ACC112 (cell line): ENCODE measurements around the gene CSH1.
"Not testable (repeated sequence)": the region's sequence is repeated elsewhere in the genome, so short reads cannot be mapped to it uniquely, and the experiment has no call there.

ENCODE experiments used
- H2AFZ ChIP-seq: fragments of 200-600 bp; sonication (generic); one replicate; pipeline ENCODE4 v1.6.0; 2017; ENCODE audit warnings: antibody characterized with exemption, low read length; ENCODE audit not compliant: unreplicated experiment
- H3K27ac ChIP-seq: fragments of 200-600 bp; sonication (generic); 2 replicates; pipeline ENCODE4 v1.5.1; 2014; ENCODE audit warnings: low read depth, mild to moderate bottlenecking, antibody characterized with exemption, low read length, moderate library complexity
- H3K27me3 ChIP-seq: fragments of 200-600 bp; sonication (generic); 2 replicates; pipeline ENCODE4 v1.6.1; 2014; ENCODE audit warnings: mild to moderate bottlenecking, antibody characterized with exemption, low read length, moderate library complexity, mixed read lengths; ENCODE audit not compliant: insufficient read depth
- H3K36me3 ChIP-seq: fragments of 200-600 bp; sonication (generic); 2 replicates; pipeline ENCODE4 v1.6.1; 2016; ENCODE audit warnings: mild to moderate bottlenecking, antibody characterized with exemption, low read length, moderate library complexity, mixed read lengths; ENCODE audit not compliant: insufficient read depth
- H3K4me1 ChIP-seq: fragments of 200-600 bp; sonication (generic); one replicate; pipeline ENCODE4 v1.6.1; 2016; ENCODE audit warnings: low read length, mixed read lengths; ENCODE audit not compliant: insufficient read depth, unreplicated experiment, control insufficient read depth
- H3K4me3 ChIP-seq: fragments of 200-600 bp; sonication (generic); 2 replicates; pipeline ENCODE4 v1.5.1; 2014; ENCODE audit warnings: mild to moderate bottlenecking, low read depth, low read length
- H3K79me2 ChIP-seq: fragments of 200-600 bp; sonication (generic); one replicate; pipeline ENCODE4 v1.6.0; 2016; ENCODE audit warnings: low read length; ENCODE audit not compliant: control insufficient read depth, unreplicated experiment, insufficient read depth

CSH1 gene

GRCh38 chr17:63928172-63928666, 31.8 kb upstream of the CSH1 start:
- Histone ChIP-seq H3K79me2 (no peaks in the 10 kb centered on the region), H3K4me1 (no peaks in the 10 kb centered on the region), H3K27me3 (no peaks in the 10 kb centered on the region), H3K36me3 (no peaks in the 10 kb centered on the region), H3K27ac (no peak overlapping the region), H3K4me3 (no peak overlapping the region), H2AFZ (no peak overlapping the region)

GRCh38 chr17:63927464-63928171, 31.2 kb upstream of the CSH1 start:
- Histone ChIP-seq H3K79me2 (no peaks in the 10 kb centered on the region), H3K4me3 (no peak overlapping the region), H2AFZ (no peak overlapping the region), H3K27ac (no peak overlapping the region), H3K4me1 (no peaks in the 10 kb centered on the region), H3K27me3 (no peaks in the 10 kb centered on the region), H3K36me3 (no peaks in the 10 kb centered on the region)

DNA sequence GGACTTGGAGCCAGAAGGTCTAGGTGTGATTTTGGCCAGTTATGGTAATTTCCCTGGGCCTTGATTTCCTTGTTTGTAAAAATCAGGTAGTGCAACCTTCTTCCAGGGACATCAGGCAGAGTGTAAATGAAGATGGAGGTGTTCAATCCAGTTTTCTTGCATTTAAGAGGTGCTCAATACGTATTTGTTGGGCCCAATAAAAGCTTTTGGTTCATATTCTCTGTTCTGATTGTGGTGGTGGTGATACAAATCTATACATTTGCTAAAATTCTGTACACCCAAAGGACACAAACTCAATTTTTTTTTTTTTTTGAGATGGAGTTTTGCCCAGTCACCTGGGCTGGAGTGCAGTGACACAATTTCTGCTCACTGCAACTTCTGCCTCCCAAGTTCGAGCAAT, 29.8 kb upstream of the CSH1 start:
- H2AFZ ChIP-seq = no peak overlapping the region
- no peaks in the 10 kb centered on the region for H3K27me3 ChIP-seq
- no peaks in the 10 kb centered on the region for H3K36me3 ChIP-seq
- no peak overlapping the region for H3K27ac ChIP-seq
- no peak overlapping the region for H3K4me3 ChIP-seq
- H3K79me2 ChIP-seq = no peaks in the 10 kb centered on the region
- no peaks in the 10 kb centered on the region for H3K4me1 ChIP-seq

- Histone ChIP-seq H3K36me3 (no peaks in the 10 kb centered on the region), H2AFZ (no peak overlapping the region), H3K27ac (no peak overlapping the region), H3K27me3 (no peaks in the 10 kb centered on the region), H3K4me3 (no peak overlapping the region), H3K4me1 (no peaks in the 10 kb centered on the region), H3K79me2 (no peaks in the 10 kb centered on the region)
Observed at GRCh38 chr17:63925615-63926014, 29.2 kb upstream of the CSH1 start.

DNA sequence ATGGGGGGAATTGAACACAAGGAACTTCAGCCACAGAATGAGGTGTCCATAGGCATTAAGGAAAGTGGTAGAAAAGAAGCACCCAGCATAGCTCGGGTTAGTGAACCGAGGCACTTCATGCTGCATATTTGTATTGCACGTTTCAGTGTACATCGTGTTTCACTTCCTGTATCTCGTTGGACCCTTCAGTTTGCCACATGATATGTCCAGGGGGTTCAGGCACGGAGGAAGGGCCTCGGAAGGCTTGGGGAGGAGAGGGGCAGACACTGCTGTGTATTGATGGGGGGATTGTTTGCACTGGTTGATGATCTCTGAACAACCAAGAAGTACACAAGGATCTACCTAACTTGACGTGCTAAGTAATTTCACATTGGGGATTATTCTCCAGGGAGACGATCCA, 26.0 kb upstream of the CSH1 start:
- H2AFZ ChIP-seq = not testable (repeated sequence)

DNA sequence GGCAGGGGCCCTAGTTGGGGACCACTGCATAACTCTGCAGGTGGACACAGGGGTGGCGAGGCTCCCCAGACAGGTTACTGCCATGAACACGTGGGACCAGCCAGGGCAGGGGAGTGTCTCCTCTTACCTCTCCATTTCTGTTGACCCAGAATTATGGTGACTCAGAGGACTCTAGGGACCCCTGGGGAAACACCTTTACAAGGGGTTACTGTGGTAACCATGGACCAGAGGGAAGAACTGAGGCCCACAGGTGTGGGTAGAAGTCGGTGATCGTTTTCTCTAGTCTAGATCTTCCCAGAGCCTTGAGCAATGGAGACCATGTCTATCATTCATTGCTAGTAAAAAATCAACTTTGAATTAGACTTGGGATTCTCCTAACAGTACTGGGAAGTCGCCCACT, 24.4 kb upstream of the CSH1 start:
- not testable (repeated sequence) for H3K27ac ChIP-seq, H3K36me3 ChIP-seq, H3K4me1 ChIP-seq, H3K27me3 ChIP-seq, H3K79me2 ChIP-seq, H3K4me3 ChIP-seq, H2AFZ ChIP-seq

More for the DNA sequence above, 26.0 kb upstream of the CSH1 start:
- not testable (repeated sequence) for H3K79me2 ChIP-seq, H3K4me3 ChIP-seq, H3K27ac ChIP-seq, H3K4me1 ChIP-seq, H3K27me3 ChIP-seq, H3K36me3 ChIP-seq

GRCh38 chr17:63920050-63920449, 23.7 kb upstream of the CSH1 start:
- H3K36me3 ChIP-seq, H3K27ac ChIP-seq, H2AFZ ChIP-seq: not testable (repeated sequence)

DNA sequence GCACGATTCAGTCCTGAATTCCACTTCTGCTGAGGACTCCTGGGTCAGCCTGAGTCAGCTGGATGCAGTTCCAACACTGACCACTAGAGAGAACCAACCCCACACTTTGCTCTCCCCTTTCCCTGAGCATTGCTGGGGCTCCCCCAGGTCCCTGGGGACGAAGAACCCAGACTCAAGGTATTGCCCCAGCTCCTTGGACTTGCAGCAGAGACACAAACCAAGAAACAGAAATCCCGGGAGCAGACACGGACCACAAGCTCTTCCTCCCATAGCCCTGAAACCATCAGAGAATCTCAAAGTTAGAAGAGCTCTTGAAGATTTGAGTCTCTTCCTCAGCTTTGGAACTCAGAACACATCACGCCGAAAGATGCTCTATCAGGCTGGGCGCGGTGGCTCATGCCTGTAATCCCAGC, 22.9 kb upstream of the CSH1 start:
- no peak overlapping the region for H2AFZ ChIP-seq
- peaks cover 5% of the 10 kb centered on the region for H3K27me3 ChIP-seq
- H3K4me1 ChIP-seq = no peaks in the 10 kb centered on the region
- no peak overlapping the region for H3K27ac ChIP-seq
- H3K4me3 ChIP-seq = no peak overlapping the region
- no peaks in the 10 kb centered on the region for H3K36me3 ChIP-seq
- no peaks in the 10 kb centered on the region for H3K79me2 ChIP-seq

More at GRCh38 chr17:63920050-63920449, 23.7 kb upstream of the CSH1 start:
- not testable (repeated sequence) for H3K27me3 ChIP-seq, H3K79me2 ChIP-seq, H3K4me1 ChIP-seq, H3K4me3 ChIP-seq

DNA sequence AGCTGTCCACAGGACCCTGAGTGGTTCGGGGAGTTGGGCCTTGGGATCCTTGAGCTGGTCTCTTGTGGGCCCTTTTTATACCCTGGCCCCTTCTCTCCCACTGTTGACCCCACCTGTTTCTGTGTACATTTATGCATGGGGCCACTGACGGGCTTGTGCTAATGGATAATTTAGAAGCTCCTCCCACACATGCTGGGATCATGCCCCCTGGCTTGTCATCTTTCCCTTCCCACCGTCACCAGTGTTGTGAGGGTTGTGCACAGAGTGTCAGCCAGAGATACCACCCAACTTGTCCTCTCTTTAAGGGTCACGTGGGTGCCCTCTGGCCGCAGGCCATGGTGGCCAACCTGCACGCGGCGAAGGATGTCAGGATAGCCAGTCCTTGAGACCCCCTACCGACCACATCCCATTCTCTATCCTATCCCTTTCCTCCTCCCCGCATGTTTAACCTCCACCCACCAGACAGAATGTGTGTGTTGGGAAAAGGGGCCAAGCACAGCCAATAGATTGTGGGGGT, 22.5 kb upstream of the CSH1 start, which contains the start of gene GH1:
Gene GH1 (minus strand): TSS at position 51 of the 517 bp plus-strand sequence. CDS start 63 bp downstream, outside the sequence.
- H3K79me2 ChIP-seq, H3K4me1 ChIP-seq, H3K36me3 ChIP-seq, H2AFZ ChIP-seq, H3K4me3 ChIP-seq, H3K27me3 ChIP-seq, H3K27ac ChIP-seq: not testable (repeated sequence)

DNA sequence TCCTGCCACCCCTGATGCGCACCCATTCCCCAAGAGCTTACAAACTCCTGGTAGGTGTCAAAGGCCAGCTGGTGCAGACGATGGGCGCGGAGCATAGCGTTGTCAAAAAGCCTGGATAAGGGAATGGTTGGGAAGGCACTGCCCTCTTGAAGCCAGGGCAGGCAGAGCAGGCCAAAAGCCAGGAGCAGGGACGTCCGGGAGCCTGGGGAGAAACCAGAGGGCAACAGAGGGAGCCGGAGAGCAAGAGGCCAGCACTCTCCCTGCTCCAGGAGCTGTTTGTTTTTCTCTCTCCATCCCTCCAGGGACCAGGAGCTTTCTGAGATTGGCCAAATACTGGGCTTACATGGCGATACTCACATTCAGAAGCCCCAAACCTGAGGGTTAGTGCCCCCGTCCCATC, 21.9 kb upstream of the CSH1 start:
- H3K27ac ChIP-seq = no peak overlapping the region
- H3K27me3 ChIP-seq = peaks cover 5% of the 10 kb centered on the region
- H3K79me2 ChIP-seq = no peaks in the 10 kb centered on the region
- no peak overlapping the region for H3K4me3 ChIP-seq
- no peak overlapping the region for H2AFZ ChIP-seq
- H3K4me1 ChIP-seq = no peaks in the 10 kb centered on the region
- no peaks in the 10 kb centered on the region for H3K36me3 ChIP-seq

- Histone ChIP-seq H2AFZ (no peak overlapping the region), H3K4me3 (no peak overlapping the region), H3K27ac (no peak overlapping the region), H3K36me3 (no peaks in the 10 kb centered on the region), H3K27me3 (peaks cover 5% of the 10 kb centered on the region), H3K4me1 (no peaks in the 10 kb centered on the region), H3K79me2 (no peaks in the 10 kb centered on the region)
Observed at GRCh38 chr17:63917646-63918045, 21.3 kb upstream of the CSH1 start.
